GM18907 (cell line): ENCODE results near the gene PTER.
A peak's percentile ranks its signal among the peaks of the same experiment; 100 is the strongest.

Experiments
- ATAC-seq: cut with Tn5 transposase; IDR thresholded peaks from one replicate; pipeline ENCODE4 v1.9.1; 2021; ENCODE audit warnings: mild to moderate bottlenecking, moderate library complexity; ENCODE audit not compliant: unreplicated experiment

The PTER gene

DNA sequence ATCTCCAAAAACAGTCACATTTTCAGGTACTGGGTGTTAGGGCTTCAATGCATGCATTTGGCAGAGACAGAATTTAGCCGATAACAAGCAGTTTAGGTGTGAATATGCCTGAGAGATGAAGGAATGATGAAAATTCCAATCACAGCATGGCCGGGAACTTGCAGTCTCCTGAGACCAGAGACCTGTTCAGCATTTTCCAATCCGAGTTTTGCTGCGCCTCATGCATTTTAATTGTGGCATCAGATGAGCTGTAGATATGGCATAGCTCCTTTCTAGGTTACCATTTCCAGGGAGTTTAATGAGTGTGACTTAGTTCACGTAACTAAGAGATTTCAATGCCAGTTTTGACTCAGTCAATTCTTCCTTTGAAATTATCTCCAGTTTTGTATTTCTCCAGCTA is 99.3 kb downstream of the PTER start:
- no peak for ATAC-seq

DNA sequence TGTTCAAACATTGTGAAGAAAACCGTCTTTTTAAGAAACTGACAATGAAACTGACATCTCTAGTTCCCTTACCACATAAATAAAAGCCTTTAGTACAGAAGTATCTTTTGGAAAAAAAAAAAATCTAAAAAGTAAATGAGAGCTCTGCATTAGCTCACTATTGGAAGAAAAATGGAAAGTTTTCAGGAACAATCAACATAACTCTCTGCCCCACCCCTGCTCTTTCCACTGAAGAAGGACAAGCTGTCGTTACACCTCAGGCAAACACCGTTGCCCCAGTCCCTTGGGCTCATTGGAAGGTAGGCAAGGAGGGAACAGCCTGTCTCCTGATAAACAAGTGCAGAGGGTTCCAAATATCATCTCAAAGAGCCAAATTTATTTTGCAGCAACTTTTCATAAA is 107.3 kb downstream of the PTER start:
- no peak for ATAC-seq

DNA sequence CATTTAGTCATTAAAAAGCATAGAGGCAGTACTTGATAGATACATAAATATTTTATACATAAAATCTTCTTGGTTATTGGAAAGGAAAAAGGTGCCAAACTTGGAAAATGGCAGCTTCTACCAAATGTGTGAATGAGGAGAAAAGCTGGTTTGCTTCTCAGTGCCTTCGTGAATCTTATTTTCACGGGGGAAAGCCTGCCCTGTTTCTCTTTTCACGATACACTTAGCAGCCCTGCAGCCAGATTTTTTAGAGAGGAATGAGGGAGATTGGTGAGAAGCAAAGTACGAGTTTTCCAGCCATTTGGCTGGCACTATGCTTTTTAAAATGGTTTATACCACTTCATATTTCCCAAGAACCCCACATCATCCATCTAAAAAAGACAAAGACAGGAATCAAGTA is 107.8 kb downstream of the PTER start:
- no peak for ATAC-seq

DNA sequence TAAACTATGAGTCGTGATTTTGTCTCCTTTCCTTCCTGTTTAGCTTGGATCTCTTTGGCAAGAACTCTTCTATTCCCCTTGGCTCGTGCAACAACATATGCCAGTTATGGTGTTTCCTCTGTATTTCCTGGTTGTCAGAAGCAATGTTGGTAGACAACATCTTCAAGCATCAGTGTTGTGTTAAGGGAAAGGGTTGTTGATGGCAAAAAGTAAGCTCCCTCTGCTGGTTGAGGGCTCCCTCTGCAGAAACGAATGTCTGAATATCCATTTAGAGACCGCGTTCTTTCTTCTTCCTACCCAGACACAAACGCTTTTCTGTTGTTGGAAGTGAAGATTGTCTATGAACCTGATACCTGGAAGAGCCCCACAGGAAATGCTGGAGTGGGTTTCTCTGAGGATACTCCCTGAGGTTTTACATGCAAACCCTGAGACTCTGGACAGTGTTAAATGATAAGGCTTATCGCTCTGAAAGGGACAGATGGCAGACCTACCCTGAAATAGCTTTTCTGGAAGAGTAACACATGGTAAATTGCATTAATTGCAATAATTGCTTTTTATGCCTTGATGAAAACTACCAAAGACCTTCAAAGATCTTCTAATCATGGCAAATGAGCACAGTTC is 108.4 kb downstream of the PTER start:
- peak; percentile 76 for ATAC-seq

DNA sequence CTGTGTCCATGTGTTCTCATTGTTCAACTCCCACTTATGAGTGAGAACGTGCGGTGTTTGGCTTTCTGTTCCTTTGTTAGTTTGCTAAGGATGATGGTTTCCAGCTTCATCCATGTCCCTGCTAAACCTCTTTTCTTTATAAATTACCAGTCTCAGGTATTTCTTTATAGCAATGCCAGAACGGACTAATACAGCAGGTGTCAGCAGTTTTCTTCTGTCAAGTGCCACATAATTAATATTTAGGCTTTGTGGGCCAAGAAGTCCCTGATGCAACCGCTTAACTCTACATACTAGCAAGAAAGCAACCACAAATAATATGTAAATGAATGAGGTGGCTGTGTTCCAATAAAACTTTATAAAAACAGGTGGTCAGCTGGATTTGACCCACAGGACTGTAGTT is 111.2 kb downstream of the PTER start:
- ATAC-seq: no peak

DNA sequence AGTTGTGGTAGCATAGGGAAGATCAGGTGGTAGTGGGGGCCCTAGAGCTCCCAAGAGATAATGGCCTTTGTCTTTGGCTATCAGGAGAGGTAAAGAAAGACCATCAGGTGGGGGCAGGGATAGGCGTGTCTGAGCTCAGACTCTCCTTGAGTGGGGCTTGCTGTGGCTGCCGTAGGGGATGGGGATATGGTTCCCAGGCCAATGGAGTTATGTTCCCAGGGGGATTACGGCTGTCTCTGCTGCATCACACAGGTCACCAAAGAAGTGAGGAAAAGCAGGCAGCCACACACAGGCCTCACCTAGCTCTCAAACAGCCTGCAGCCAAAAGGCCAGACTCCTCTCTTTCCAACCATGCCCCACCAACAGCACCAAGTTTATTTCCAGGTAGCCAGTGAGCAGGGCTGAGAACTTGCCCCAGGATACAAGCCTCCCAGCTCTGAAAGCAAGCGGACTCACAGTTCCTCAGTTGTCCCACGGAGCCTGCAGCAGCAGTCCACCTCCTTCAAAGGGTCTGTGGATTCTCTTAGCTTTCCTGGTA is 122.5 kb downstream of the PTER start:
- no peak for ATAC-seq

DNA sequence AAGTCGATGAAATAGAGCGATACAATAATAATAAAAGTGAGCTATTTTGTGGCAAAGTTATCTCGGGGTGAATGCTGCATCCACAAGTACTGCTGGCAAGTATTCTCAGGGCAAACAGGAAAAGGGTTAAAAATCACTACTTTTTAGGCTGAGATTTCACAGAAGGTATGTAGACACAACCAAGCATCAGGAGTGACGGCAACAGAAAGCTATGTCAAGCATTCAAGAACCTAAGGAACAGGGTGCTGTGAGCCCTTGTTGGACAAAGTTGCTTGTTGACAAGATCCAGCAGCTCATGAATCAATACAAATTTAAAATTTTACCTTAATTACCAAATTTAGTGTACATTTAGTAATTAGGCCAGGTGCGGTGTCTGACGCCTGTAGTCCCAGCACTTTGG is 126.1 kb downstream of the PTER start:
- no peak for ATAC-seq
